GM18868 (cell line): ENCODE measurements around the gene PSMD4.
"Not testable (repeated sequence)": the region's sequence is repeated elsewhere in the genome, so short reads cannot be mapped to it uniquely, and the experiment has no call there.

Experiments
- ATAC-seq: cut with Tn5 transposase; IDR thresholded peaks from one replicate; pipeline ENCODE4 v1.9.1; 2021; ENCODE audit warnings: mild to moderate bottlenecking, moderate library complexity; ENCODE audit not compliant: unreplicated experiment

The PSMD4 gene

DNA sequence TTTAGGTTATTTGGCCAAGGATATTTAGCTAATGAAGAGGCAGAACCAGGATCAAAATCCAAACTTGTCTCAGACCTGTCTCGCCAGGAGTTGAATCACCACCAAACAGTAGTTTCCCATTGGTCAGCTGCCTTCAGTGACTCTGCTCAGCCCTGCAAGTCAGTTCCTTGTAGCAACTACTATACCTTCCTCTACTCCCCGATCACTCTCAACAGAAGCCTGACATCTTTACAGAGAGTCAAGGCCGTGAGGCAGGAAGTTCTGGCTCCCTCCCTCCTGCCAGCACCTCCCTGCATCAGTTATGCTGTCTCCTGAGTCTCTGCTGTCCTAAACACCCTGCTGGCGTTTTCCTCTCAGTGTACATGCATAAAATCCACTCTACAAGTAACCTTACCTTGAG is 13.2 kb downstream of the PSMD4 start:
- no peak for ATAC-seq

DNA sequence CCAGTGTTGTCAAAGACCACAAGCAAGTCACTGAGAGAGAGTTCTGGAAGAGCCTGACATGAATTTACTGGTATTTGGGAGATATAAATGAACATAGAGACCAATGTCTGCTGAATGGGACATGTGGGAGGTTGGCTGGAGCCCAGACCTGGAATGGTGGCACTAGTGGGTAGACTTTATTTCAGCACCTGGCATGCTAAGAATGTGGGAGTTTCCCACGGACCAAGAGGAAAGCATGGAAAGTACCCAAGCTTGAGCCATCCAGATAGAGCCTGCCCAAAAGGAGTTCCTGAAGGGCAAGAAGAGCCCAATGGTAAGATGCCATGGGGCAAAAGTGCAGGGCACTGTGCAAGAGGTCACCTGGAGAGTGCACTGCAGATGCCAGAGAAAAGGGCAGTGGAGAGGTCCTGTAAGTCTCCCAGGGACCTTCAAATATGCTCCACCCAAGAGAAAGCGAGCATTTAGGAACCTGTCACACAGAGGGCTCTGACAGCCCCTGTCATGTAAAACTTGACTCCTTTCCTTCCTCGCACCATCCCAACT is 19.5 kb downstream of the PSMD4 start:
- no peak for ATAC-seq

DNA sequence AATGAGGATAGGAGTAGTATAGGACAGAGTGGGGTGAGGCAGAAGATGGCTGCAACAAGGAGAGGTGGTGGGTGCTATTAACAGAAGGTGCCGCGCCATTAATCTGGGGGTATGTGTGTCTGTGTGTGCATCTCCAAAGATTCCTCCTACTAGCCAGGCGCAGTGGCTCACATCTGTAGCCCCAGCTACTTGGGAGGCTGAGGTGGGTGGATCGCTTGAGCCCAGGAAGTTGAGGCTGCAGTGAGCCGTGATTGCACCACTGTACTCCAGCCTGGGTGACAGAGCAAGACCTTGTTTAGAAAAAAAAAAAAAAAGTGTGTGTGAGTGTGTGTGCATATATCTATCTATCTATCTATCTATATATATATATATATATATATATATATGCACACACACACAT is 20.8 kb downstream of the PSMD4 start:
- not testable (repeated sequence) for ATAC-seq

DNA sequence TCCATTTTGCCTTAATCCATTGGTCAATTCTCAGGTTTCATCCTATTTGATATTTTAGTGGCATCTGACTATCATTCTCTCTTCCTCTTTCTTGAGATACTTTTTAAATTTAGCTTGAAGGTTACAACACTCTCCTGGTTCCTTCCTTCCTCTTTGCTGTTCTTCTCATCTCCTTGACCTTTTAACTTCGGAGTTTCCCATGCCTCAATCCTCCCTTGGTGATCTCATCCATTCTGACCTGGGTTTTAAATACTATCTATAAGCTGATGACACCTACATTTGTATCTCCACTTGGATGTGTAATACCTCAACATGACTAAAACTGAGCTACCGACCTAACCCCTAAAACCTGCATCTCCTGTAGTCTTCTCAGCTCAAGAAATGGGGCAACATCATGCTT is 22.7 kb downstream of the PSMD4 start:
- ATAC-seq, result no peak

DNA sequence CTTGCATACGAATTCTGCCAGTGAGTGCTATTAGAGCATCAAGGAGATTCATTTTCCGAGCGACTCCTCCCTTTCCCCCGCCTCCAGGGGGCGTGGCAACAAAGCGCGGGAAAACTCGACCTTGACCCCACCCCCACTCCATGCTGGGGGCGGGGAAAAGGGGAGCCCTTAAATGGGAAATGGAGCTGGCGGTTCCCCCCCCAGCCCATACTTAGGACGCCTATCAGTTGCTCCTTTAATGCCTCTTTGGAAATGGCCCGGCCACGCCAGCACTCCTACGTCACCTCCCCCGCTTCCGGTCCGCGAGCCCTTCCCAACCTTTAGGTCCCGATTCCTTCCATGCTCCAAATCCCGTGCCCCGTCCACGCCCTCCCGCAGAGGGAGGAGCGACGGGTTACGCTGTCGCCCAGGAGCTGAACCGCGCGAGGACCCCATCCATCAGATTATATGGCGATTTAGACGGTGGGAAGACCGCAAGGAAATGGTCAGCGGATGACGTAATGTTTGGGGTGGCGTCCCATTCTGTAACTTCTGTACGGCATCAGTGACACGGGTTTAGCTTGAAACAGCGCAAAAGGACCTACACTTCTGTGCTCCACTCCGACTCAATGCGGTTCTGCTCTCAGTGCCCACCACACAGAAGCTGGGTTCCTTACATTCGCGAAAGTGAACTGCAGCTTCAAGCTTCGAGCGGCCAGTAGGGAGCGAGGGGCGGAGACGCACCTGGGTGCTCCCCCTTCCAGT is 26.9 kb downstream of the PSMD4 start:
- peak; percentile 23 for ATAC-seq

DNA sequence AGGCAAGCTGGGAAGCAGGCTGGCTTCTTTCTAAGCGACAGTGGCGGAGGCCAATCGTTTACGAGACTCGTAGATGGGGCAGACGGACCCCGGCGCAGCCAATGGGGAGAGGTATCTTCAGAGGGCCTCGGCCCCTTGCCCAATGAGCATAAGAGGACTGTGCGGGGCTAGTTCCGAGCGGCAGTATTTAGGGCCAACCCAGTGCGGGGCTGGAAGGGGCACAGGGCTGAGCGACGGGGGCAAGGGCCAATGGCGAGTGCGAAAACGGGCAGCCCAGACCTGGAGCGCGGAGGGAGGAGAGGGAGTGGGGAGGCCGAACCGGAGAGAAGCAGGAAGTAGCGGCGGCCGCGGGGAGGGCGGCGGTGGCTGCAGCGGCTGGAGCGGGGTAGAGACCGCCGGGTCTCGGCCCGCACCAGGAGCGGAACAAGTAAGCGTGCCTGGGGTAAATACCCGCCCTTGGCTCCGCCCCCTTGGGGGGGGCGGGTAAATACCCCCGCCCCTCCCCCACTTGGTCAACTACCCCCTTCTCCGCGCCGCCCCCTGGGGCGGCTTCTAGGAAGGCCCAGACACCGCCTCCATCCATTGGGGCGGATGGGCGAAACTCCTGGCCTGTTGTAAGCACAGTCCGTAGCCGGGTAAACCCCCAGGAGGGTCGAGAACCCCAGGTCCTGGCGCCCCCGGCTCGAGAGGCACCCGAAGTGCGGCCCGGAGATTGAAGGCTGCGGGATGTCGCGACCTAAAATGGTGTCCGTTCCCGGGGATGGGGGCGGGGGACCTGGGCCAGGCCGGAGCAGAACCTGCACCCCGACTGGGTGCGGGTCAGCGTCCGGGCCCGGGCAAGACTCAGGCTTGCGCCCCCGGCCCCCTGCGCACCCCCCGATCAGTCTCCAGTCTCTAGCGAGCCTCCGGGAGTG is 27.7 kb downstream of the PSMD4 start, which contains the start of gene ZNF687:
TSS of gene ZNF687 (plus strand) at position 331 of the 914 bp plus-strand sequence. CDS start 3,993 bp downstream, outside the sequence.
- peak; percentile 89 for ATAC-seq

DNA sequence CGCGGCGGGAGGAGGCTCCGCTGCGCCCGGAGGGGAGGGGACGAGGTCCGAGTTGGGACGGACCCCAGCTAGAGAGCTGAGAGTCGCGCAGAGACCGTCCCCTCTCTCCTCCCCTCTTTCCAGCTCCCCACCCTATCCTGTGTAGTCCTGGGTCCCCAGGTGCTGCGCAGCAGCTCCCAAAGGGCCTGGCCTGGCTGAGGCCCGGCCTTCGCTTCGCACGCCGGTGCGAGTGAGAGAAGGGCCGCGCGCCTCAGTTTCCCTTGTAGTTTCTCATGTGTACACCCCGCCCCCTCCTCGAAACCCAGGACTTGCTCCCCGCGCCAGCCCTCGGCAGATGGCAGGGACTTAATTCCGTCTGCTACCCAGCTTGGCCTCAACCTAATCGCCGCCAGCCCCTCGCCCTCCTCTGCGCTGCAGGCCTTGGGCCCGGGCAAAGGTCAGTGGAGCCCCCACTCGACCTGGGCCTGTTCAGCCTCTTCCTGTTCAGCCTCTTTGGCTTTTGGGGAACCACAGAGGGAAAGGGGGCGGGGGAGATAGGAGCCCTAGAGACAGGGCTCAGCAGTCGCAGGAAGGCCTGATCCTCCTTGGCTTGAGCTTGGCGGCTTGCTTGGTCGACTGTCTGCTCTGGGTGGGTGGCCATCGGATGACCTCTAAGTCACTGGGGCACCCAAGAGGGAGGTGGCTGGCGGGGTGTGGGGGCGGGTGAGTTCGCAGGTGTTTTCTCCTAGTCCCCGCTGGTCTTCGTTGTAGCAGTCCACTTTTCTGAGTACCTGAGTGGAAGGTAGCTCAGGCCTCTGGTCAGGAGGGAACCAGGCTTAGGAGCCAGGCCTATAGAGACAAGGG is 28.6 kb downstream of the PSMD4 start:
- no peak for ATAC-seq

DNA sequence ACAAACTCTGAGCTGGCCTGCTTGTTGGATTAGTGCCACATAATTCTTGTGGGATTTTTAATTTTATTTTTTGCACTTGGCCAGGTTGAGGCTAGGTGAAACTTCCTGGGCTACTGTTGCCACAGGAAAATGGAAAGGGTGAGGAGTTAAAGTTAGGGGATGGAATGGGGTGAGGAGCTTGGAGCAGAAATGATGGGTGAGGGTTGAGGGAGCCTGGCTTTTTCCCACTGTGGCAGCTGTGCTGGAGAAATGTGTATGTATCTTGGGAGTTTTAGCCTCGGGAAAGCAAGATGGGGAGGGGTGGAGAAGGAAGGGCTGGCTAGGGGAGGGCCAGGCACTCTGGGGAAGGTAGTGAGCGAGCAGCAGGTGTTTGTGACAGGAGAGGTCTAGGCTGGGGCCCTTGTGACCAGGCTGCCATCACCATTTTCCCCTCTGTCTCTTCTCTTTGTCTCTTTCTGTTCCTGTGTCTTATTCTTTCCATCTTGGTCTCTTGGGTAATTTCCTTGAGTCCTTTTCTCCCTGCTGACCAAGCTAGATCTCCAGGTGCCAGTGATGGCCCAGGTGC is 29.6 kb downstream of the PSMD4 start:
- ATAC-seq, result no peak

DNA sequence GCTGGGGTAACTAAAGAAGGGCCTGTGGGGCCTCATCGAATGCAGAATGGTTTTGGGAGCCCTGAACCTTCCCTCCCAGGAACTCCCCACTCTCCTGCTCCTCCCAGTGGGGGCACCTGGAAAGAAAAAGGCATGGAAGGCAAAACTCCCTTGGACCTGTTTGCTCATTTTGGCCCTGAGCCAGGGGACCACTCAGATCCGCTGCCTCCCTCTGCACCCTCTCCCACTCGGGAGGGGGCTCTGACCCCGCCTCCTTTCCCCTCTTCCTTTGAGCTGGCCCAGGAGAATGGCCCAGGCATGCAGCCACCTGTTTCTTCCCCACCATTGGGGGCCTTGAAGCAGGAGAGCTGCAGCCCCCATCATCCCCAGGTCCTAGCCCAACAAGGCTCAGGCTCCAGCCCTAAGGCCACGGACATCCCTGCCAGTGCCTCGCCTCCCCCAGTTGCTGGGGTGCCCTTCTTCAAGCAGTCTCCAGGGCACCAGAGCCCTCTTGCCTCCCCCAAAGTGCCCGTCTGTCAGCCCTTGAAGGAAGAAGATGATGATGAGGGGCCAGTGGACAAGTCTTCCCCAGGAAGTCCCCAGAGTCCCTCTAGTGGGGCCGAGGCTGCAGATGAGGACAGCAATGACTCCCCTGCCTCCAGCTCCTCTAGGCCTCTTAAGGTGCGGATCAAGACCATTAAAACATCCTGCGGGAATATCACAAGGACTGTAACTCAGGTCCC is 32.2 kb downstream of the PSMD4 start:
- no peak for ATAC-seq

DNA sequence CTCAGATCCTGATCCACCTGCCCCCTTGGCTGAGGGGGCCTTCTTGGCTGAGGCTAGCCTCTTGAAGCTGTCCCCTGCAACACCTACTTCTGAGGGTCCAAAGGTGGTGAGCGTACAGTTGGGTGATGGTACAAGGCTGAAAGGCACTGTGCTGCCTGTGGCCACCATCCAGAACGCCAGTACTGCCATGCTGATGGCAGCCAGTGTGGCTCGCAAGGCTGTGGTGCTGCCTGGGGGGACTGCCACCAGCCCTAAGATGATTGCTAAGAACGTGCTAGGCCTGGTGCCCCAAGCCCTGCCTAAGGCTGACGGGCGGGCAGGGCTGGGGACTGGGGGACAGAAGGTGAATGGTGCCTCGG is 32.8 kb downstream of the PSMD4 start:
- no peak for ATAC-seq

DNA sequence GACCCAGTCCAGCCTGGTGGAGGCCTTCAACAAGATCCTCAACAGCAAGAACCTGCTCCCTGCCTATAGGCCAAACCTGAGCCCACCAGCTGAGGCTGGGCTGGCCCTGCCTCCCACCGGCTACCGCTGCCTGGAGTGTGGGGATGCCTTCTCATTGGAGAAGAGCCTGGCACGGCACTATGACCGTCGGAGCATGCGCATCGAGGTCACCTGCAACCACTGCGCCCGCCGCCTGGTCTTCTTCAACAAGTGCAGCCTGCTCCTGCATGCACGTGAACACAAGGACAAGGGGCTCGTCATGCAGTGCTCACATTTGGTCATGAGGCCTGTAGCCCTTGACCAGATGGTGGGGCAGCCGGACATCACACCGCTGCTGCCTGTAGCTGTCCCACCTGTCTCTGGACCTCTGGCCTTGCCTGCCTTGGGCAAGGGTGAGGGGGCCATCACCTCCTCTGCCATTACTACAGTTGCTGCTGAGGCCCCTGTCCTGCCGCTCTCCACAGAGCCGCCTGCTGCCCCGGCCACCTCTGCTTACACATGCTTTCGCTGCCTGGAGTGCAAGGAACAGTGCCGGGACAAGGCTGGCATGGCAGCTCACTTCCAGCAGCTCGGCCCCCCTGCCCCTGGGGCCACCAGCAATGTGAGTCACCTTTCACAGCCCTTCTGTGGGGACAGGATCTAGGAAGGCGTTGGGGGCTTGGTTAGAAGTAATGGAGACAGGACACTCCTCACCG is 33.4 kb downstream of the PSMD4 start:
- ATAC-seq, result no peak

DNA sequence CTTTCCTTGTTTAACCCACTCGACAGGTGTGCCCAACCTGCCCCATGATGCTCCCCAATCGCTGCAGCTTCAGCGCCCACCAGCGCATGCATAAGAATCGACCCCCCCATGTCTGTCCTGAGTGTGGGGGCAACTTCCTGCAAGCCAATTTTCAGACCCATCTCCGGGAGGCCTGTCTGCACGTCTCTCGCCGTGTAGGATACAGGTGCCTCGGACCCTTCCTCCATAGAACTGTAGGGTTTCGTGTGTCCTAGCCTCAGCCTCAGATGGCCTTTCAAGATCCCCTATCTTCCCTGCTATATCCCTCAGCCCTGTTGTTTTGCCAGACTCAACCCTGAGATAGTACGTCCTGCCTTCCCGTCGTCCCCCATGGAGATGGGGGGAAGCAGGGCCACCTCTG is 34.0 kb downstream of the PSMD4 start:
- no peak for ATAC-seq

DNA sequence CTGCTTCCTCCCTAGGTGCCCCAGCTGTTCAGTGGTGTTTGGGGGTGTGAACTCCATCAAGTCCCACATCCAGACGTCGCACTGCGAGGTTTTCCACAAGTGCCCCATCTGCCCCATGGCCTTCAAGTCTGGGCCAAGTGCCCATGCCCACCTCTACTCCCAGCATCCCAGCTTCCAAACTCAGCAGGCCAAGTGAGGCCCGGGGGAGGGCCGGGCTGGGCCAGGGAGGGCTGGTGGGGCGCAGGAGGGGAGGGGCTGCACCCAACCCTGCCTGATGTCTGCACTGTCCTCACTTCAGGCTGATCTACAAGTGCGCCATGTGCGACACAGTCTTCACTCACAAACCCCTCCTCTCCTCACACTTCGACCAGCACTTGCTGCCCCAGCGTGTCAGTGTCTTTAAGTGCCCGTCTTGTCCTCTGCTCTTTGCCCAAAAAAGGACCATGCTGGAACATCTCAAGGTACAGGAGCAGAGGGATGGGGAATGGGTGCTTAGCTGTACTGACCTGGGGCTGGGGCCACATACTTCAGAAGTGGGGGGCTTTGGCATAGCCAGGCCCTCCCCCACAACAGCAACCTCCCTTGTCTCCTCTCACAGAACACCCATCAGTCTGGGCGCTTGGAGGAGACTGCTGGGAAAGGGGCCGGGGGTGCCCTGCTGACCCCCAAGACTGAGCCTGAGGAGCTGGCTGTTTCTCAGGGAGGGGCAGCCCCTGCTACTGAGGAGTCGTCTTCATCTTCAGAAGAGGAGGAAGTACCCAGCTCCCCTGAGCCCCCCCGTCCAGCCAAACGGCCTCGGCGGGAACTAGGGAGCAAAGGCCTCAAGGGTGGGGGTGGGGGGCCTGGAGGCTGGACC is 34.8 kb downstream of the PSMD4 start:
- no peak for ATAC-seq

DNA sequence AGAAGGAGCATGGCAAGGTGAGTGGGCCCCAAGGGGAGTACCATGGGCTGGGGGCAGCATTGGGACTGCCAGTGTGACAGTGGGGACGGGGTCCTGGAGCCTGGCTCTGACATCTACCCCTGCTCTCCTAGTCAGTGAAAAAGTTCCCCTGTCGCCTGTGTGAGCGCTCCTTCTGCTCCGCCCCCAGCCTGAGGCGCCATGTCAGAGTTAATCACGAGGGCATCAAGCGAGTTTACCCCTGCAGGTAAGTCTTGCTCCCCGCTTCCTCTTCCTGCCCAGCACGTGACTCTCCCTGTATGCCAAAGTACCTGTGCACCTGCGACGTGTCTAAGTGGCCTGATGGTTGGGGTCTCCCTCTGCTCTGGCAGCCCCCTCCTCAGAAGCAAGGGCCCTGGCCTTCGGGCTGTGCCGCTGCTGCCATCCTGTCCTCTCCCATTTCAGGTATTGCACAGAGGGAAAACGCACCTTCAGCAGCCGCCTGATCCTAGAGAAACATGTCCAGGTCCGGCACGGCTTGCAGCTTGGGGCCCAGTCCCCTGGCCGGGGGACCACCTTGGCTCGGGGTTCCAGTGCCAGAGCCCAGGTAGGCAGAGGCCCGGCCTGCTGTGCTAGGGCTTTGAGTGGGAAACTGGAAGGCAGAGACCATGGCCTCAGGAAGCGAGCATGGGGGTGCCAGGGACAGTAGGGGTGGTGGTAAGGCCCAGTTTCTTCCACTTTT is 35.6 kb downstream of the PSMD4 start:
- no peak for ATAC-seq

DNA sequence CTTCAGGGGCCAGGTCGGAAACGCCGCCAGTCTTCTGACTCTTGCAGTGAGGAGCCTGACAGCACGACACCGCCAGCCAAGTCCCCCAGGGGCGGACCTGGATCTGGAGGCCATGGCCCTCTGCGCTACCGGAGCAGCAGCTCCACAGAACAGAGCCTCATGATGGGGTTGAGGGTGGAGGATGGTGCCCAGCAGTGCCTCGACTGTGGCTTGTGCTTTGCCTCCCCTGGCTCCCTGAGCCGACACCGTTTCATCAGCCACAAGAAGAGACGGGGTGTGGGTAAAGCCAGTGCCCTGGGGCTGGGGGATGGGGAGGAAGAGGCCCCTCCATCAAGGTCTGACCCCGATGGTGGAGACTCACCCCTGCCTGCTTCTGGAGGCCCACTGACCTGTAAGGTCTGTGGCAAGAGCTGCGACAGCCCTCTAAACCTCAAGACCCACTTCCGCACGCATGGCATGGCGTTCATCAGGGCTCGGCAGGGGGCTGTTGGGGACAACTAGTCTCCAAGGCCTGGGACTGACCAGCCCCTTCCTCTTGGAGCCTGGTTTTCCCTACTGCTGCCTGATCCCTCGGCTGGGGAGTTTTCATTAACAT is 36.3 kb downstream of the PSMD4 start:
- ATAC-seq, result no peak

DNA sequence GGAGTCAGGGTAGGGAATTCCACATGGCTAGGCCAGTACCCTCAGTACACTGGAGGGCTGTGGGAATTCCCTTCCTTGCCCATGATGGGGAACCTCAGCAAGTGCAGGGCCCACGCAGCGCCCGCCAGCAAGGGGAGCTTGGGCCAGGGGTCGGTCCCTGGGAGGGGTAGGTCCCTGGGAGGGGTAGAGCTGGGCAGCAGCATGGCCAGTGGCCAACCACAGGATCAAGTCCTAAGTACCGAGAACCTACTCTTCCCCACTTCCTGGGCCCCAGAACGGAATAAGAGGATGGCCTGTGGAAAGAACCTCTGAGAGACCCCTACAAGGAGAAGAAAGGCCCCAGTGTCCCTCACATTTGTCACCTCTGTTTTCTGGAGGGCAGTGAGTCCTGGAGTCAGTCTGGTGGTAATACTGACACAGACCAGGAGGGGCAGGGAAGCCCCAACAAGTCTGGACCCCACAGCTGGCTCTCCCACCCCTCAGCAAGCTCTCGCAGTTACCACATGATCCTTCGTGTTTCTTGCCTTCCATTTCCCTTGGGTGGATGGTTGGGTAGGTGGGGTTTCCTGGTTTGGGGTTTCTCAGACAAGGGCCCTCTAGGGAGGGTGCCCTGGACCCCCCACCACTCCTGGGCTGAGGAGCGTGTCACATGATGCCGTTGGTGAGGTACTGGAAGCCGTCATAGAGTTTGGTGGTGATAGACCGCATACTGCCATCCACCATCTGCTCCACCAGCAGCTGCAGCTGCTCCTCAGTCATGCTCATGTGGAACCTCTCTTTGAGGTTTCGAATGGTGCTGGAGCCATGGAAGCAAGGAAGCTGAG is 37.9 kb downstream of the PSMD4 start:
- ATAC-seq, result no peak
